ENCODE data around the gene TMEM184B.

Gene TMEM184B

DNA sequence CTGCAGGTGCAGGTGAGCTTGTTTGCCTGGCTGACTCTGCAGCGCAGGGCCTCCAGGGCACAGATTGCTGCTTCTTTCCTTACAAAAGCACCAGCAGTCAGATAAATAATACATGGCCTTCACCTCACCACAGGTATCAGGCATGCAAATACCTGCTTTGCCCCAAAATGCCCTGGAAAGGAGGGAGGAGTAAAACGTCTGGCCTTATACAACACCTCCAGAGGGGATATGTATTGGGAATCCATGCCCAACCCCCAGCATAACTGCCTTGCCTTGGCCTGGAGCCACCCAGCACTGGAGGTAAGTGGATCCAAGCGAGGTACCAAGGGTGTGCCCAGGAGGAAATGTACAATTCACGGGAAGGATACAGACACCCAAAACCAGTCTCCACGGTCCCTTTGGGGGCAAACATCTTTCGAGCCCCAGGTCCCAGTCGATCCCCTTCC, 860 bp downstream of the TMEM184B start:
- DNase-seq: no peak

GRCh38 chr22:38271101-38271500, 1.7 kb downstream of the TMEM184B start:
- no peak for DNase-seq

DNA sequence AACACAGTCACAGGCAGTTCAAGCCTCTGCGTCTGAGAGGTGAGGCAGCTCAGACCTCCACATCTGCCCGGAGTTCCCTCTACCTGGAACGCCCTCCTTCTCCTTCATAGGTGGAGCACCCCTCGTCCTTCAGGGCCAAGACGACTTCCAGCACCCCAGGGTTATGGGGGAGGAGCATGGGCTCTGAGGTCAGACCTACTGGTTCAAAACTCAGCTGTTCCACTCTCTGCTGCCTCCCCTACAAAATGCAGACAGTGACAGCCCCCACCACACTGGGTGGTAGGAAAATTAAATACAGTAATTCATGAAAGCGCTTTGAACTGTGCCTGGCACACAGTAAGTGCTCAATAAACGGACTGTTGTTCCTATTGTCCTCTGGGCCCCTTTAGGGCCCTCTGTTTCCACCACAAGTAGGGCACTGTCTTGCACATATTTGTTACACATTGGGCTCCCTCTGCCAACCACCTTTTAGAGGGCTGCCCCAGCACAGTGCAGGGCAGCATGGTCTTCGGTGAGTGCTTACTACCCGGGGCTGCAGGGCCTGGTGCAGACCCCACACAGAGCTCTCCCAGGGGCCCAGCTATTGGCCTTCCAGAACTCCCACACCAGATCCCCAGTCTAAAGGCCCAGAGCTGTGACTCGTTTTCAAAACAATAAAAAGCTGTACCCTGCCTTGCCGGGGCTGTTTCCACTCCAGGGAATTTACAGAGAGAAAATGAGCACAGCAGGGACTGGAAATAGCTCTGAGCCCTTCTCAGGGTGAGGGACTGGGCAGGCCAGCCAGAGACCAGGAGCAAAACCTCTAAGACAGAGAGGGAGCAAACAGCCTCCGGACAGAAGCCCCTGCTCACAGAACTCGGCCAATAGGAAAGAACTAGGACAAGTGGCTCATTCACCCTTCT, 2.5 kb downstream of the TMEM184B start:
- no peak for DNase-seq

DNA sequence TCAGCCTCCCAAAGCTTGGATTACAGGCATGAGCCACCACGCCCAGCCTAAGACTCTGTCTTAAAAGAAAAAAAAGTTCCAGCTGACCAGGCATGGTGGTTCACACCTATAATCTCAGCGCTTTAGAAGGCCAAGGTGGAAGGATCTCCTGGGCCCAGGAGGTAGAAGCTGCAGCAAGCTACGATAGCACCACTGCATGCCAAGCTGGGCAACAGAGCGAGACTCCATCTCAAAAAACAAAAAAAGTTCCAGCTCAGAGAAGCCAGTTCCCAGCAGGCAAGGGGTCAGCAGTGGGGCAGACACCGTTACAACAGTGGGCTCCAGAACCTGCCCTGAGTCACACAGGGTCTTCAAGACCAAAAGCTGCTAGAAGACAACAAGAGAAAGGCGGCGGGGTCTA, 3.3 kb downstream of the TMEM184B start:
- DNase-seq: no peak

DNA sequence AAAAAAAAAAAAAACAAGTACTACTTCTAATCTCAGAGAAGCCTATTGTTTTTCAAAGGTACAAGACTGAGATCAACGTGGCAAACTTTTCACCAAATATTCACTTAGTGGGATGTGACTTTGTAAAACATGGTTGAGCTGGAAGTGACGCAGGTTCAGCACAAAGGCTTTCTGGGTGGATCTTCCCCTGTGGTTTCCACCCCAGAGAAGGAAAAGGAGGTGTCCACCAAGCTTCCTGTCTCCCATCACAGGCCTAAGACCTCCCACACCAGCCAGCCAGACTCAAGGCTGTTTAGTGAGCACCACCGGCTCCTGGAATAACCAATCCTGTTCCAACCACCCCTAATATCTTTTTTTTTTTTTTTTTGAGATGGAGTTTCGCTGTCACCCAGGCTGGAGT, 5.7 kb downstream of the TMEM184B start:
- DNase-seq: peak; percentile 66

DNA sequence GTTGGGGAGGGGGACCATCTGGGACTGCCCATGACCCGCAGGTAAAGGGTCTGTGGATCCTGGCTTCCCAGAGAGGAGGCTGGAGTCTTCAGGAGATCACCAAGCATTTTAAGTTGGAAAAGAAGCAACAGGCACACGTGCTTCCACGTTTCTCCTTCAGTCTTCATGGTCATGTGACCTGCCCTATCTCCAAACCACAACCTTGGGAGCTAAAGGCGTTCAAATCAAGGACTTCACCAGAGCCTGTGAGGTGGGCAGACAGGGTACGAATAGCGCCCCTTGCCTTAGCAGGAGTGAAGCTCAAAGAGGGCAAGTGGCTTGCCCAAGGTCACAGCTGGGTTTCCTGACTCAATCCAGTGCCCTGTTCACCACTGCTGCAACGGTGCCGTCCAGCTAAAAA, 6.7 kb downstream of the TMEM184B start:
- DNase-seq: peak; percentile 60

DNA sequence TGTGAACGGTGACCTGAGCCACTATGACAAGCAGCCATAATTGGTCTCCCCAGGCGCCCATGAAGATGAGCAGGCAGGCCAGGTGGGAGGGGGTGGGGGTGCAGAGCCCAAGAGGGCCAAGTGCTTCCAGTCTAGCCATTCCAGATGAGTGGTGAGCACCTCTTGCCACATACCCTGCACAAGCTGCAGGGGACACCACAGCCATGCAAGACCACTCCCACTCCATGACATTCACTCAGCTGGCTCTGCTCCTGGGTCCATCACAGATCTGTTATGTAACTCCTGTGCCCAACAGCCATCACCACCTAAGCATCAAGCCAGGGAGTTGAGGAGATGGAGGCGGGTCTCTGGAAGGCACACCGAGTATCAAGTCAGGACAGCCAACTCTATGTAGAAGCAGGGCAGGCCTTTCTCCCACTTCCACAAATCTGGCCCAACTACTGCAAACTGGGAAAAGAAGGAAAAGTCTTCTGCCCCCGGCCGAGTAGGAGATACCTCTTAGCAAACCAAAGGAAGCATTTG, 8.4 kb downstream of the TMEM184B start:
- no peak for DNase-seq

- no peak for DNase-seq
Observed at GRCh38 chr22:38262051-38262795, 10.6 kb downstream of the TMEM184B start.

DNA sequence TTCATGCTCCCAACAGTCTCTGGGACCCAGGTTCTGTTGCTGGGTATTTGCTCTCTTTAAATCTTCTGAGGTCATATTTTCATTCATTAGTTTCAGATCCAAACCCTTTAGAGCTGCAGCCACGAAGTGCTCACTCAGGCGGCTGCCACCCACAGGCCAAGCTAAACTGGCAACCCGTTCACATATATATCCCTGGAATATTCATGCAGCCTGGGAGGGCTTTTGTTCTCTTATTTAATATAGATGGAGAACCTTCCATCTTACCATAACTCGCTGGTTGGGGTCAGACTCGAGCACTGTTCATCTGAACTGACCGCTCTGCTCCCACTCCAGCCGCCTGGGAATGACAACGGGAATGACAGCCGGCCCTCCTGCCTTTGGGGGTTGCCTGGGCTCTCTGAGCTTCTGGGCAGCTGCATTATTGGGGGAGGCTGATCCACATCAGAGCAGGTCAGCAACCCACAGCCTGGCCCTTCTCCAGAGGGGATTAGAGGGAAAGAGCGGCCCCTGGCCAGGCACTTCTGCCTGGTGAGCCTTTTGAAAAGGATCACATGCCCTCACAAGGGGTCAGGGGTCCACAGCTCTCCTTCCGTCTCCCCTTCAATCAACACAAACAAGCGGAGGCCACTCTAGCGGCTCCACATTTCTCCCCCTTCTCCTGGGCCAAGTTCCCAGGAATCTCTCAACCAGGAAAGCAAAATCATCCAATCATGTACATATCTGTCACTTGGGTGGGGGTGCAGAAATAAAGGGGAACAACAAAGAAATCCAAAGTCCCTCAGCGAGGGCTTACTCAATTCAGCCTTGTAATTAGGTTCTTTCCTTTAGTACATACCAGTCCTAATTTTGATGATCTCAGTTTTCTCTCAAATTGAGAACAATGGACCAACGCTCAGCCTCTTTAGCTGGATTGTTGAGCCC, 11.8 kb downstream of the TMEM184B start:
- no peak for DNase-seq

DNA sequence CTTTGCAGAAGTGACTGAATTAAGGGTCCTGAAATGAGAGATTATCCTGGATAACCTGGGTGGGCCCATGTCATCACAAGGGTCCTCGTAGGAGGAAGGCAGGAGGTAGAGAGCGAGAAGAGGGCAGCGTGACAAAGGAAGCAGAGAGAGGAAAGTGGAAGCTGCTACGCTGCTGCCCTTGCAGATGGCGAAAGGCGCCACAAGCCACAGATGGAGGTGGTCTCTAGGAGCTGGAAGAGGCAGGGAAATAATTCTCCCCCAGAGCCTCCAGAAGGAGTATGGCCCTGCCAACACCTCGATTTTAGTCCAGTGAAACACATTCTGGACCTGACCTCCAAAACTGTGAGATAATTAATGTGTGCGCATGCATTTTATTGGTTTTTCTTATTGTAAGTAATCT, 13.4 kb downstream of the TMEM184B start:
- DNase-seq: no peak

GRCh38 chr22:38258895-38259294, 13.9 kb downstream of the TMEM184B start:
- no peak for DNase-seq

DNA sequence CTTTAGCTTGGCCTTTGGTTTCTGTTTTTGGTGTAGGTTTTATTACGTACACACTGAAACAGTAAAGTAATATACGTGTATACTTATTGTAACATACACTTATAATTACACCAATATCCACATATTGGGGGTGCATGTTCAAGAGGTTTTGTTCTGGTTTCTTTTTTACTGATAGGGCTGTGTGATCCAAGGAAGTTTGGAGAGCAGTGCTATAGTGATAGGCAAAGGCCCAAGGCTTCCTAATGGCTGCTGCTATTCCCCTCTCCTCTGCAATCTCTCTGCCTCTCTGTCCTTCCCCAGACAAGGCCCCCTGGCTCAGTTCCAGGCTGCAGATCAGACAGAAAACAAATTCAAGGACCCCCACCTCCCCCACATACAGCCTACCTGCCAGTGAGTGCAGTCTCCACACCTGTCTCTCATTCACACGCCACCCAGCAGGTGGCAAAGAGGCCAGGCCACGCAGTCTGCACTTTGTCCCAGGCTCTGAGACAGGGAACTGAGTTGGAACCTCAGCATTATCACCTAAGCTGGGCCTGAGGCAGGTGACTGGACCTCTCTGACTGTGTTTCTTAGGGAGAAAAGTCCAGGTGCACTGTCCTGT, 15.1 kb downstream of the TMEM184B start:
- DNase-seq: no peak

DNA sequence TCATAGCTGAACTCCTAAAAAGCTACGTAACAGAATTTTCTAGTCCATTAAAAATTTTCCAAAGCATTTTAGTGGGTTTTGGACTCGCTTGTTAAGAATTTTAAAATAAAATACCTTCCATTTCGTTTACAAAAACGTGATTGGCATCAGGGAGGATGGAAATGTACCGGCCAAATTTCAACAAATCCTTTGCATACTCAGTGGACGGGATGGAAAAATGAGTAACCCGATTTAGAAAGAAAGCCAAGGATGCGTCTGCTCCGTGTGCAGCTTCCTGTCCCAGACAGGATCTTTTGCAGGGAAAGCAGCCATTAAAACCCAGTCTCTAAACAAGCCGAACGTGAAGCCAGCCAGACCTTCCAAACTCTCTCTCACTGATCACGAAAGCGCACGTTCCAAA, 15.6 kb downstream of the TMEM184B start:
- DNase-seq: no peak

DNA sequence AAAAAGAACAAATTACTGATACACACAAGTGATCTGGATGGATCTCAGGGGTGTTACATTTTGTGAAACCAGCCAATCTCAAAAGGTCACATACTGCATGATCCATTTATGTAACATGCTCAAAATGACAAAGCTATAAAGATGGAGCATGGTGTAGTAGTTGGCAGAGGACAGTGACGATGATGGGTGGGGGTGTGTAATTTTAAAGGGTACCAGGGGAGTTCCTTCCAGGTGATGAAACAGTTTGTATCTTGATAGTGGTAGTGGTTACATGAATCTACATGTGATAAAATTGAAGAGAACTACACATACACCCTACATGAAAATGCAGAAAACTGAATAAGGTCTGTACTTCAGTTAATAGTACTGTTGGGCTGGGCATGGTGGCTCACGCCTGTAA, 17.1 kb downstream of the TMEM184B start:
- no peak for DNase-seq

DNA sequence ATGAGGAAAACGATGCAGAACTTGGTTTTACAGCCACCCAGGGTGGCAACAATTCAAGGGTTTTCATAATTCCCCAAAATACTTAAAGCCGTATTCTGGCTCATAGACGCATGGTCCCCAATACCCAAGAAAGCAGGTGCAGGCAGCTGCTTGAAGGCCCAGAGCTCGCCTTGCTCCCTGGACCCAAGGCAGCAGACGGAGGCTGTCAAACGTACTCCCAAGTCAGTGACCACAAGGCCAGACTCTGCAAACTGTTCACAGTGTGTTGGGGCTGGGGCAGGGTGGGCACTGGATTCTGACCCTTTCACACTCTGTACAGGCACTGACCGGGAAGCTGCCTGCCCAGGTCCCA, 21.5 kb downstream of the TMEM184B start:
- DNase-seq: no peak

DNA sequence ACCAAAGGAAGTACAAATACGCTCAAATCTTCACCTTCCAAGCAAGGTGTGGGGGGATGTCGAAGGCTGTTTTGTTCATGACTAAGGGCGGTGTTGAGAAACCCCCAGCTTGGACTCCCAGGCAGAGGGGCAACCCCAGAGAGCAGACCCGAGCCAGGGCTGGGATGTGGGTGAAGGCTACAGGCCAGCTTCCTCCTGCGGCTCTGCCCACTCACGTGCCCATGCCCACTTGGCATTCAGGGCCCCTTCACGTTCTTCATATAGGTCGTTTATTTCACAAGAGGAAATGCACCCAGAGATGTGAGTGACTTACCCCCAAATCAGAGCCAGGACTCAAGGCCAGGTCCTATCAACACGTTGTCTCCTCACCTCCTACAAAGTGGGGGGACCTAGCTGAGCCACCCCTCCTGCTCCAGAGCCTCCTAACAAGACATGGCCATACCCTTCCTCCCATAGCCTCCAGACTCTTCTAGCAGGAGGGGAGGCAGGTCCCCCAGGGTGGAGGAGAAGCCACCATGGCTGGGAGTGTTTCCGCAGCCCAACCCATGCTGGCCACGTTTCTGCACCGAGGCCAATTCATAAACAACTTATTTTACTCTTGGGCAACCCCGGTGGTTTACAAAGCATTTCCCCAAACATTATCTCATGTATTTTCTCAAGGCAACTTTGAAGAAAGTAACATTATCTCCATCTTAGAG, 22.0 kb downstream of the TMEM184B start:
- DNase-seq: no peak

DNA sequence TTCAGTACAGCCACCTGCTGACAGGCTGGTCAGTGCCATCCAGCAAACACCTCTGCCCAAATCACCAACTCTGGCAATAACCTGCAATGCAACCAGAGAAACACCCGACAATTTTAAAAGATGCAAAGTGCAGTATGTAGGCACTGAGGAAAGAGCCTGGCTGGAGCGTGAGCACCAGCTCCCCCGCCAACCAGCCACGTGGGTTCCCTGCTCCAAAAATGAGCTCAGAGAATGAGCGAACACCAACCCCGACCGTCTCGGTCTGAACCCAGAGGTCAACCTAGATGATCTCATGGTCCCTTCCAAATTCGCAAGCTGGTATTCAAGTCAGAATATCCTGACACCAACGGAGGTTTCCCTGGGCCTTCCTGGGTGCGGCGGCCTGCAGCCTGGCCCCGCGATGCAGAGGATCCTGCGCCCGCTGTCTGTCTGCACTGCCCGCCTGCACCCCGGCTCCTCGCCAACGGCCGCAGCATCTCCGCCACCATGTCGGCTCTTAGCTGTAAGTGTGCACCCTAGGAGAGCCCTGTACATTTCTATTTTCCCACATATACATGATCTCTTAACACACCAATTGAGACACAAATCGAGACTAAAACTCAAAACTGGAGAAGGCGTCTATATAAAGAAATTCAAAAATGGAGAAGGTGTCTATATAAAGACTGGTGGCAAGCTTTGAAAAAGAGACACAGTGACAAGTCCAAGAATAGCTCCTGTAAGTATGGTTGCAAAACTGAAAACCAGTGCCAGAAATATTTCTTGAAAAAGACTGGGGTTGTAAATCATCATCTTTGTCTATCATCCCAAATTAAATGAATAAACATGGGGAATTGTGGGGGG, 22.8 kb downstream of the TMEM184B start:
- DNase-seq: no peak

- no peak for DNase-seq
Observed at GRCh38 chr22:38249301-38249700, 23.5 kb downstream of the TMEM184B start.

DNA sequence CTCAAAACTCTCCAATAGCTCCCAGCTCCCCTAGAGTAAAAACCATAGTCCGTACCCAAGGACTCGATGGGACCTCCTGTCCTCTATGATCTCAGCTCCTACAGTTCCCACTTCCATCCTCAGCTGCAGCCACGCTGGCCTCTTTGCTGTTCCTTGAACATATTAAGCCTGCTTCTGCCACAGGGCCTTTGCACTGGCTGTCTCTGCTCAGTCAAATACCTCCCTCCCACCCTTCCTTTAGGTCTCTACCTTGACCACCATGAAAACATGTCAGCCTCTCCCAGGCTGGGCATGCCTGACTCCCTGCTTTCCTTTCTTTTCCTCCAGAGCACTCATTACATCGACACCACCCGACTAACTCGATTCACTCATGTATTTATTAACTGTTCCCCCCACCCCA, 24.5 kb downstream of the TMEM184B start:
- DNase-seq: no peak

DNA sequence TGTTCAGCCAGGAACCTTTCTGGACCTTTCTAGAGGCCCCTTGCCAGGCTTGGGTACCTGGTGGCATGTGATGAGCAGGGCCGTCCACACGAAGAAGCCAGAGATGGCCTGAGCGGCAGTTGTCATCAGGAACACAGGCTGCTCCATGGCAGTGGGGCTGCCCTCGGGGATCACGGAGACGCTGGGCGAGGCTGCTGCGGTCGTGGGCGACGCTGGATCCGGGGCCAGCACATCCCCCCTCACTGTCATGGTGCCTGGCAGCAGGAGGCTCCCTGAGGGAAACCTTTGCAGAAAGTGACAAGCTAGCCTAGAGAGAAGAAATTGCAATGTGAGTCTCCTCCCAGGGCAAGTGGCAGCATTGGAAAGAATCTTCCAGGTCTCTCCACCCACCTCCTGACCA, 25.1 kb downstream of the TMEM184B start:
- no peak for DNase-seq

DNA sequence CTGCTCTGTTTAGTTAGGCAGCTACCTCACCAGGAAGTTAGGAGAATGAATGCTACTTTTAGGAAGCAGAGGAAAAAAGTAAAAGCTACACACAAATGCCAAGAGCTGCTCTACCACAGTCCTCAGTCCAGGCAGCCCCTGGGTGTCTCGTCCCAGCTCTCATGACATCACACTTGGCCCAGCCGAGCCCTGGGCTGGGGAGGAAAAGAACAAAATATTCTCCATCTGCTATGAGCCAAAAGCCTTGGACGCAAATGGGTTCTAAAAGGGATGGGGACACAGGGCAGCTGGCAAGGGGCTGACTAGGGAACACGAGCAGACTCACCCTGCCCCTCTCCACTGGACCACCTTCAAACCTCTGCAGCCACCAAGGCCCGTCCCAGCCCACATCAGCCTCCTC, 26.1 kb downstream of the TMEM184B start:
- no peak for DNase-seq
